Activated B cell treated with CpG ODN at 0.5 μM for 24 hours (primary cell): Measurements from ENCODE around the gene DSCAML1. TPM values are rescaled to one million over a fixed set of nuclear protein-coding genes. Genes with fewer than 3 reads are reported as not detected.

Source experiments
- ATAC-seq: fragments of 200-7000 bp; cut with Tn5 transposase; one replicate; pipeline ENCODE4 v1.10.0; 2021; ENCODE audit warnings: low read depth, mild to moderate bottlenecking, moderate library complexity
- CTCF ChIA-PET: fragments of 350-600 bp; sonication (Branson Sonifier 250); formaldehyde crosslinking; loops from one replicate; lab custom pipeline; 2021; ENCODE audit warnings: antibody characterized with exemption; lab: Charles Lee
- POLR2A ChIA-PET: fragments of 350-600 bp; sonication (Branson Sonifier 250); formaldehyde crosslinking; loops from one replicate; lab custom pipeline; 2021; ENCODE audit warnings: antibody characterized with exemption; lab: Charles Lee
- DNase-seq: peaks from one replicate; pipeline ENCODE4 v3.0.0; 2022
- H3K27ac Mint-ChIP-seq: one replicate; pipeline ENCODE4 v1.8.0; 2020; ENCODE audit warnings: mixed read lengths
- H3K27me3 Mint-ChIP-seq: one replicate; pipeline ENCODE4 v1.8.0; 2021; ENCODE audit warnings: mixed read lengths
- H3K36me3 Mint-ChIP-seq: one replicate; pipeline ENCODE4 v1.8.0; 2021; ENCODE audit warnings: low read depth, mixed read lengths
- H3K4me1 Mint-ChIP-seq: one replicate; pipeline ENCODE4 v1.8.0; 2021; ENCODE audit warnings: mixed read lengths
- H3K4me3 Mint-ChIP-seq: one replicate; pipeline ENCODE4 v1.8.0; 2020; ENCODE audit warnings: mild to moderate bottlenecking, mixed read lengths
- H3K9me3 Mint-ChIP-seq: one replicate; pipeline ENCODE4 v1.8.0; 2020; ENCODE audit warnings: mixed read lengths
- intact Hi-C: fragments of 100-400 bp; cut with micrococcal nuclease; formaldehyde crosslinking; loops from one replicate; pipeline ENCODE4 v1.15.1; 2024
- total RNA-seq: library from RNA; stranded (reverse); gene quantifications from 2 replicates; pipeline ENCODE4 v1.2.3, GENCODE V29; 2022
- TF ChIP-seq, protein P1 (sequence below): fragments of 200-600 bp; IDR thresholded peaks from one replicate; pipeline ENCODE4 v1.8.0; 2022; ENCODE audit warnings: antibody characterized with exemption, mild to moderate bottlenecking

Gene DSCAML1
- total RNA-seq, 1 donor from 2014 or later, result 3.6 TPM

DNA sequence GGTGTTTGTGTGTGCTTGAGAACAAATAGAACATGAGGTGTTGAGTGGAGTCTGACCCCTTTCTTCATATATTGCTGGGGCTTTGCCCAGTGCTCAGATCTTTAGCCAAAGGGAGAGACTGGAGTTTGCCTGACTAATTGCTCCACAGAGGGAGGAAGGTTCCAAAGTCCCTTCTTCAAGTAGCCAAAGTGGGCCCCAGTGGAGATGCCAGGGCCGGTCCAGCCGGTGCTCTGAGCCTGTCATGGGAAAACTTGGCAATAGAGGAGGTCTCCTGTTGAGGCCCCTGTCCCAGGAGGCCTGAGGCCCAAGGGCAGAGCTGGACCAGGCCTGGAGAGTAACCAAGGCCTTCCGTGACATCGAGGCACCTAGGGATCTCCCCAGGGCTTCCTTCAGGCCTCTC lies 112.3 kb downstream of the DSCAML1 start:
- Mint-ChIP-seq H3K36me3 (no peaks in the 10 kb centered on the region), H3K4me3 (no peak overlapping the region), H3K27ac (no peak overlapping the region), H3K9me3 (no peaks in the 10 kb centered on the region), H3K27me3 (peaks cover 18% of the 10 kb centered on the region), H3K4me1 (no peaks in the 10 kb centered on the region)
- ATAC-seq (no peak), DNase-seq (no peak)
- intact Hi-C loops, result no loop called here
- ChIA-PET POLR2A (no interaction called here), CTCF (no interaction called here)
- TF ChIP-seq, protein P1, sequence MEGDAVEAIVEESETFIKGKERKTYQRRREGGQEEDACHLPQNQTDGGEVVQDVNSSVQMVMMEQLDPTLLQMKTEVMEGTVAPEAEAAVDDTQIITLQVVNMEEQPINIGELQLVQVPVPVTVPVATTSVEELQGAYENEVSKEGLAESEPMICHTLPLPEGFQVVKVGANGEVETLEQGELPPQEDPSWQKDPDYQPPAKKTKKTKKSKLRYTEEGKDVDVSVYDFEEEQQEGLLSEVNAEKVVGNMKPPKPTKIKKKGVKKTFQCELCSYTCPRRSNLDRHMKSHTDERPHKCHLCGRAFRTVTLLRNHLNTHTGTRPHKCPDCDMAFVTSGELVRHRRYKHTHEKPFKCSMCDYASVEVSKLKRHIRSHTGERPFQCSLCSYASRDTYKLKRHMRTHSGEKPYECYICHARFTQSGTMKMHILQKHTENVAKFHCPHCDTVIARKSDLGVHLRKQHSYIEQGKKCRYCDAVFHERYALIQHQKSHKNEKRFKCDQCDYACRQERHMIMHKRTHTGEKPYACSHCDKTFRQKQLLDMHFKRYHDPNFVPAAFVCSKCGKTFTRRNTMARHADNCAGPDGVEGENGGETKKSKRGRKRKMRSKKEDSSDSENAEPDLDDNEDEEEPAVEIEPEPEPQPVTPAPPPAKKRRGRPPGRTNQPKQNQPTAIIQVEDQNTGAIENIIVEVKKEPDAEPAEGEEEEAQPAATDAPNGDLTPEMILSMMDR, result no peak

DNA sequence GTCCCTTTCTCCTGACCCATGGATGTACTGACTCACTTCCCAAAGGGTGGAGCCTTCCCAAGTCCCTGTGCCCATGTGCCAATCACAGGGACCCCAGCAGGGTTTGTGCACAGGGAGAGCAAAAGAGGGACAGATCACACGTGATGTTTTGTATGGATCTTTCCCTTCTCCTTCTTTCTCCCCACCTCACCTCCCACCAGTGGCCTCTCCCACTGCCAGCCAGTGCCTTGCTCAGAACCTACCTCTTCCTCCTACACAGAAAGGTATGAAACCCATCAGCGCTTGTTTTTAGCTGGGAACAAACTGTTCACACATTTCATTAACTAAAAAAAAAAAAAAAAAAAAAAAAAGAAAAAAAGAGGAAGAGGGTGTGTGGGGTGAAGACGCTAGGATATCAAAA lies 112.9 kb downstream of the DSCAML1 start:
- Mint-ChIP-seq H3K4me1 (no peaks in the 10 kb centered on the region), H3K36me3 (no peaks in the 10 kb centered on the region), H3K27me3 (peaks cover 18% of the 10 kb centered on the region), H3K27ac (no peak overlapping the region), H3K9me3 (no peaks in the 10 kb centered on the region), H3K4me3 (no peak overlapping the region)
- TF ChIP-seq, protein P1, result no peak
- intact Hi-C loops, result no loop called here
- ChIA-PET CTCF (no interaction called here), POLR2A (no interaction called here)
- DNase-seq, result no peak
- ATAC-seq, result no peak

DNA sequence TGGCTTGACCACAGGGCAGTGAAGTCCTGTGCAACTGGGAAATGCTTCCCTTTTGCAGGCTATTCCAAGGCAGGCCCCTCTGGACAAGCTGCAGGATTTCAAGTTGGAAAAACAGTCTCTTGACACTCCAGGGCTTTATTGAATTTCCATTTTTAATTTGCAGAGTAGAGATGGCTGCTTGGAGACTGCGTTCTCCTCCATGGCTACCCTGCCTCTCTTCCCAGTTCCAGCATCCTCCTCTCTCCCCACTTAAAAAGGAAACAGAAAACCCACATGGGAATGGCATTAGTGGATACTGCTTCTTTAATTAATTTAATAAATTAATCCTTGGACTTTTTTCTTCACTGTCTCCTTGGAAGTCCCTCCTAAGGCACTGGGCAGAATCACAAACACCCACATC lies 115.6 kb downstream of the DSCAML1 start:
- Mint-ChIP-seq H3K4me3 (no peak overlapping the region), H3K9me3 (no peaks in the 10 kb centered on the region), H3K27ac (no peak overlapping the region), H3K36me3 (no peaks in the 10 kb centered on the region), H3K27me3 (peaks cover 16% of the 10 kb centered on the region), H3K4me1 (no peaks in the 10 kb centered on the region)
- intact Hi-C loops, result no loop called here
- DNase-seq (no peak), ATAC-seq (no peak)
- TF ChIP-seq, protein P1, result no peak
- POLR2A ChIA-PET, result no interaction called here
- CTCF ChIA-PET, result no interaction called here

DNA sequence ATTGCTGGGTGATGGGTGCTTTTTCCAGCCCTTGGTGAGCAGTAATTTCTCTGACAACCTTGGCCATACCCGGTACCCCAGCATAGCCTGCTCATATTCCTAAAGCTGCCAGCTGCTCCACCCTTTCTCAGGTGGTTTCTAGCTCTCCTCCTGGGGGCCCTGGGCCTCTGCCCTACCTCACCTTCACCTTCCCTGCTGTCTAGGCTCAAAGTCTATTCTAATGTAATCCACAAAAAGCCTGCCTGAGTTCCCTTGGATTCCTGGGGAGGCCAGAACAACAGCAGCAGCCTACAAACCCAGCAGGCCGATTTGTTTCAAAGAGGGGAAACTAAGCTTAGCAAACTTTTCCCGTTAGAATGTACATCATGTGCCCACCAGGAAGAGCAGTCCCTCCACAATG lies 117.6 kb downstream of the DSCAML1 start:
- H3K27ac Mint-ChIP-seq, result no peak overlapping the region
- no peaks in the 10 kb centered on the region for H3K36me3 Mint-ChIP-seq
- no peak overlapping the region for H3K4me3 Mint-ChIP-seq
- no peak for ATAC-seq
- H3K9me3 Mint-ChIP-seq, result no peaks in the 10 kb centered on the region
- H3K4me1 Mint-ChIP-seq, result no peaks in the 10 kb centered on the region
- CTCF ChIA-PET, result no interaction called here
- H3K27me3 Mint-ChIP-seq, result peaks cover 21% of the 10 kb centered on the region
- intact Hi-C loops, result no loop called here
- DNase-seq, result no peak
- POLR2A ChIA-PET, result interaction anchor here (0.6 kb wide), 1 partner anchor 570 kb away, joined by 3 read pairs; no protein-coding TSS in a partner anchor
- TF ChIP-seq, protein P1, result no peak

DNA sequence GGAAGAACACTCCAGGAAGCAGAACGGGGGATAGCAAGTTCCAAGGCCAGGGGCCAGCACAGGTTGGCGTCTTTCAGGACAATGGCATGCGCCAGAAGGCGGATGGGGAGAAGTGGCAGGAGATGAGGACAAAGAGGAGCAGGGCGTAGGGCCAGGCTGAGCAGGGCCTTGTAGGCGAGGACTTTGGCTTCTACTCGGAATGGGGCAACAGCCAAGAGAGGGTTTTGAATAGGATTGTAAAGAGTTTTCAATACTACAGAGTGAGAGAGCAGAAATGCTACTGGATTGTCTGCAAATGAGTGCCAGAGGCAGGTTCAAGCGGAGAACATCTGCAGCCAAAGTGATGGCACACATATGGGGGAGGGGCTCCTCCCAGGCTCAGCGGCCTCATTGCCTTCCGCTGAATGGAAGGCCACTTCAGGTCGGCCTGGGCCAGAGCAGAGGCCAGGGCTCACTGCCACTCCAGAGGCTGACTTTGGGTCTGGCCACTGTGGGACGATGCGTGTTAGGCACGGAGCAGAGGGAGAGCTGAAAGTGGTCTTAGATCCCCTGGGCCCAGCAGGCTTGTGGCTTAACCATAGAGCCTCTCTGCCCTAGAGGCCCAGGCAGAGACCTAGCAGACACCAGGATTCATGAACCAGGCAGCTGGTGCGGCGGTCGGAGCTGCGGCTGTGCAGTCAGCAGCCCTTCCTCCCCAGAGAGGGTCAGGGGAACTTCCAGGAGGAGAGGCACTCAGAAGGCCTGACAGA lies 118.2 kb downstream of the DSCAML1 start:
- Mint-ChIP-seq H3K27ac (no peak overlapping the region), H3K4me1 (no peaks in the 10 kb centered on the region), H3K4me3 (no peak overlapping the region), H3K36me3 (no peaks in the 10 kb centered on the region), H3K9me3 (no peaks in the 10 kb centered on the region), H3K27me3 (peaks cover 19% of the 10 kb centered on the region)
- DNase-seq (no peak), ATAC-seq (no peak)
- TF ChIP-seq, protein P1, result no peak
- intact Hi-C loops, result no loop called here
- POLR2A ChIA-PET, result interaction anchor here (0.6 kb wide), 1 partner anchor 569 kb away, joined by 3 read pairs; no protein-coding TSS in a partner anchor
- CTCF ChIA-PET, result no interaction called here
